HUES6 (cell line): ENCODE data around the gene PFKFB4.

ENCODE experiments used
- H3K27ac ChIP-seq: 2 replicates; pipeline ENCODE4 v1.7.0; 2013; ENCODE audit warnings: low read depth, mild to moderate bottlenecking, low read length, inconsistent platforms
- H3K27me3 ChIP-seq: 2 replicates; pipeline ENCODE4 v1.6.1; 2013; ENCODE audit warnings: low read length; ENCODE audit not compliant: control insufficient read depth, insufficient read depth
- H3K36me3 ChIP-seq: 2 replicates; pipeline ENCODE4 v1.6.1; 2013; ENCODE audit warnings: low read length; ENCODE audit not compliant: control insufficient read depth, insufficient read depth
- H3K4me1 ChIP-seq: 2 replicates; pipeline ENCODE4 v1.6.1; 2013; ENCODE audit warnings: low read length; ENCODE audit not compliant: control insufficient read depth, insufficient read depth
- H3K4me3 ChIP-seq: 2 replicates; pipeline ENCODE4 v1.5.1; 2013; ENCODE audit warnings: low read depth, low read length
- H3K9ac ChIP-seq: one replicate; pipeline ENCODE4 v1.6.1; 2013; ENCODE audit warnings: mild to moderate bottlenecking, low read length
- H3K9me3 ChIP-seq: 2 replicates; pipeline ENCODE4 v1.6.1; 2013; ENCODE audit warnings: low read depth, low read length; ENCODE audit not compliant: control insufficient read depth, insufficient read depth

Gene PFKFB4

GRCh38 chr3:48595526-48596121, 39.0 kb upstream of the PFKFB4 start:
- Histone ChIP-seq H3K27me3 (peaks cover 7% of the 10 kb centered on the region; the same call in 1 of the 2 replicates), H3K4me1 (peaks cover 51% of the 10 kb centered on the region), H3K36me3 (peaks cover 70% of the 10 kb centered on the region), H3K9ac (peak overlapping the region; percentile 58), H3K27ac (peak overlapping the region; percentile 86; the same call in 1 of the 2 replicates), H3K4me3 (peak overlapping the region; percentile 68; the same call in 1 of the 2 replicates), H3K9me3 (no peaks in the 10 kb centered on the region)

GRCh38 chr3:48595075-48595525, 38.5 kb upstream of the PFKFB4 start, which contains the start of gene COL7A1:
Gene COL7A1, minus strand, starts transcription at chr3:48595329. Its CDS starts 170 bp downstream, at chr3:48595159.
- H3K27ac ChIP-seq: peak within 1 kb of the TSS; percentile 86; the same call in 1 of the 2 replicates
- H3K9ac ChIP-seq: peak within 1 kb of the TSS; percentile 97
- H3K4me3 ChIP-seq: peak within 1 kb of the TSS; percentile 68
- H3K27me3 ChIP-seq: peaks cover 7% of the 10 kb centered on the region; the same call in 1 of the 2 replicates
- peaks cover 51% of the 10 kb centered on the region for H3K4me1 ChIP-seq
- H3K9me3 ChIP-seq: no peaks in the 10 kb centered on the region
- H3K36me3 ChIP-seq: peaks cover 70% of the 10 kb centered on the region

GRCh38 chr3:48594417-48595049, 37.9 kb upstream of the PFKFB4 start:
- Histone ChIP-seq H3K9me3 (no peaks in the 10 kb centered on the region), H3K9ac (peak overlapping the region; percentile 97), H3K4me3 (peak overlapping the region; percentile 68), H3K27ac (peak overlapping the region; percentile 86; the same call in 1 of the 2 replicates), H3K36me3 (peaks cover 70% of the 10 kb centered on the region), H3K27me3 (peaks cover 7% of the 10 kb centered on the region; the same call in 1 of the 2 replicates), H3K4me1 (peaks cover 51% of the 10 kb centered on the region)

- Histone ChIP-seq H3K4me3 (peak overlapping the region; percentile 68; the same call in 1 of the 2 replicates), H3K27me3 (peaks cover 7% of the 10 kb centered on the region; the same call in 1 of the 2 replicates), H3K4me1 (peaks cover 40% of the 10 kb centered on the region), H3K27ac (no peak overlapping the region), H3K9me3 (no peaks in the 10 kb centered on the region), H3K36me3 (peaks cover 68% of the 10 kb centered on the region), H3K9ac (peak overlapping the region; percentile 97)
Observed at GRCh38 chr3:48593337-48593736, 36.7 kb upstream of the PFKFB4 start.

GRCh38 chr3:48592519-48593087, 36.0 kb upstream of the PFKFB4 start:
- Histone ChIP-seq H3K9me3 (no peaks in the 10 kb centered on the region), H3K27me3 (peaks cover 7% of the 10 kb centered on the region; the same call in 1 of the 2 replicates), H3K9ac (peak overlapping the region; percentile 97), H3K36me3 (peaks cover 67% of the 10 kb centered on the region), H3K4me3 (no peak overlapping the region), H3K4me1 (peaks cover 32% of the 10 kb centered on the region), H3K27ac (no peak overlapping the region)

GRCh38 chr3:48591886-48592518, 35.4 kb upstream of the PFKFB4 start:
- Histone ChIP-seq H3K9me3 (no peaks in the 10 kb centered on the region), H3K36me3 (peaks cover 67% of the 10 kb centered on the region), H3K4me1 (peaks cover 29% of the 10 kb centered on the region), H3K27me3 (peaks cover 7% of the 10 kb centered on the region; the same call in 1 of the 2 replicates), H3K9ac (no peak overlapping the region), H3K4me3 (no peak overlapping the region), H3K27ac (no peak overlapping the region)

- Histone ChIP-seq H3K9me3 (no peaks in the 10 kb centered on the region), H3K4me3 (no peak overlapping the region), H3K27me3 (peaks cover 7% of the 10 kb centered on the region; the same call in 1 of the 2 replicates), H3K27ac (no peak overlapping the region), H3K9ac (no peak overlapping the region), H3K4me1 (peaks cover 24% of the 10 kb centered on the region), H3K36me3 (peaks cover 68% of the 10 kb centered on the region)
Observed at GRCh38 chr3:48591436-48591835, 34.8 kb upstream of the PFKFB4 start.

GRCh38 chr3:48588230-48588629, 31.6 kb upstream of the PFKFB4 start:
- Histone ChIP-seq H3K9ac (no peak overlapping the region), H3K36me3 (peaks cover 96% of the 10 kb centered on the region), H3K4me3 (no peak overlapping the region), H3K9me3 (no peaks in the 10 kb centered on the region), H3K4me1 (peaks cover under 1% of the 10 kb centered on the region; the same call in 1 of the 2 replicates), H3K27me3 (no peaks in the 10 kb centered on the region), H3K27ac (no peak overlapping the region)

GRCh38 chr3:48587686-48588085, 31.1 kb upstream of the PFKFB4 start:
- no peaks in the 10 kb centered on the region for H3K9me3 ChIP-seq
- no peaks in the 10 kb centered on the region for H3K4me1 ChIP-seq
- H3K36me3 ChIP-seq: peaks cover 96% of the 10 kb centered on the region
- H3K9ac ChIP-seq: no peak overlapping the region
- H3K27me3 ChIP-seq: no peaks in the 10 kb centered on the region
- H3K27ac ChIP-seq: no peak overlapping the region
- no peak overlapping the region for H3K4me3 ChIP-seq

GRCh38 chr3:48585411-48585810, 28.8 kb upstream of the PFKFB4 start:
- no peak overlapping the region for H3K27ac ChIP-seq

More at GRCh38 chr3:48585411-48585810, 28.8 kb upstream of the PFKFB4 start:
- H3K4me3 ChIP-seq: no peak overlapping the region
- H3K9ac ChIP-seq: no peak overlapping the region
- no peaks in the 10 kb centered on the region for H3K9me3 ChIP-seq
- no peaks in the 10 kb centered on the region for H3K27me3 ChIP-seq
- no peaks in the 10 kb centered on the region for H3K4me1 ChIP-seq
- peaks cover 96% of the 10 kb centered on the region for H3K36me3 ChIP-seq
